Right lobe of liver (tissue), 4 donors: ENCODE results near the gene OPCML.

Experiments
- CTCF ChIP-seq, 4 donors: fragments of 200-600 bp in 3 of 4; fragments of 450-650 bp in 1 of 4; IDR thresholded peaks; one replicate each; pipeline versions ENCODE4 v1.5.1 to v1.8.0; 2016 to 2022; ENCODE audit warnings: antibody characterized with exemption in 4 of 4, mild to moderate bottlenecking in 2 of 4
- POLR2A ChIP-seq: fragments of 450-650 bp; IDR thresholded peaks from one replicate; pipeline ENCODE4 v1.6.1; 2017; ENCODE audit warnings: antibody characterized with exemption, mild to moderate bottlenecking
- donor health status: DM: no; HTN: no; CAD: no.
- donor health status: DM: no; HTN: no; CAD: no.
- donor health status: DM: no; HTN: yes; CAD: no.

GRCh38 chr11:133180201-133180600 lies 352.1 kb downstream of the OPCML start:
- TF ChIP-seq CTCF (IDR thresholded peaks at IDR 0.05) (no peak), POLR2A (no peak)
